Measurements from ENCODE around the gene VPREB1. TPM values are rescaled to one million over a fixed set of nuclear protein-coding genes. Genes with fewer than 3 reads are reported as not detected.

The VPREB1 gene
- total RNA-seq, 1 experiment from 2014 or later: not detected

DNA sequence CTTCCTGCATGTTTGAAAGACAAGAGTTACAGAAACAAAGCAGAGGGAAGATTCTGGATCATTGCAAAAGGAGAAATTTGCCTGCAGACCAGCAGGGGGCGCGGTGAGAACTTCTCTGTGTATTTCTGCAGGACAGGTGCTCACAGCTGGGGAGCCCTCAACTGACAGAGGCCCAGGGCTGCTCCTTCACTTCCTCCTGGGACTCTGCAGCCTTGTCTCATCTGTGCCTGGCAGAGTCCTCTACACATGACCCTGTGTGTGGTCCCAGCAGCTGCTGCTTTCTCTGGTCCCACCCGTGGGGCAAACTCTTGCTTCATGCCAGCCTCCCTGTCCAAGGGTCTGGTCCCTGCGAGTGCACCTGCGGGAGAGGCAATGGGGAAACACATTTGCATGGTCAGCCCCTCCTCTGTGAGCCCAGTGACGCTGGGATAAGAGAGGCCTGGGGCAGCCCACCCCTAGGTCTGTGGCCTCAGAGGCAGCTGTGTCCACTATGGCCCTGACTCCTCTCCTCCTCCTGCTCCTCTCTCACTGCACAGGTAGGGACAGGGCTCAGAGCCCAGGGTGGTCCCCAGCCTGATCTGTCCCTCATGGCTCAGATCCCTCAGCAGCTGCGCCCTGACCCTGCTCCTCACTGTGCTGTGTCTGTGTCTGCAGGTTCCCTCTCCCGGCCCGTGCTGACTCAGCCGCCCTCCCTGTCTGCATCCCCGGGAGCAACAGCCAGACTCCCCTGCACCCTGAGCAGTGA, 43.2 kb upstream of the VPREB1 start:
- Mint-ChIP-seq H3K4me3 (no peak overlapping the region), H3K36me3 (no peaks in the 10 kb centered on the region), H3K27ac (no peak overlapping the region), H3K4me1 (peaks cover 4% of the 10 kb centered on the region), H3K9me3 (no peaks in the 10 kb centered on the region), H3K27me3 (ENCODE audit: low read depth) (peaks cover 100% of the 10 kb centered on the region)
- POLR2A ChIA-PET: no interaction called here
- DNase-seq (ENCODE audit: low spot score) (peak; percentile 50), ATAC-seq (peak; percentile 76)
- CTCF ChIA-PET: interaction anchor here (0.9 to 3.3 kb wide), 14 partner anchors 9 to 375 kb away, joined by 3 to 17 read pairs (median 4); partner anchors contain the start of gene ZNF280A
- TF ChIP-seq NFYB (CRISPR knock-in tag; conservative IDR thresholded peaks at IDR 0.05; ENCODE audit: low read depth) (no peak), SMAD3 (CRISPR knock-in tag; IDR thresholded peaks at IDR 0.05; ENCODE audit: borderline replicate concordance) (no peak)
- TF ChIP-seq, protein P1, sequence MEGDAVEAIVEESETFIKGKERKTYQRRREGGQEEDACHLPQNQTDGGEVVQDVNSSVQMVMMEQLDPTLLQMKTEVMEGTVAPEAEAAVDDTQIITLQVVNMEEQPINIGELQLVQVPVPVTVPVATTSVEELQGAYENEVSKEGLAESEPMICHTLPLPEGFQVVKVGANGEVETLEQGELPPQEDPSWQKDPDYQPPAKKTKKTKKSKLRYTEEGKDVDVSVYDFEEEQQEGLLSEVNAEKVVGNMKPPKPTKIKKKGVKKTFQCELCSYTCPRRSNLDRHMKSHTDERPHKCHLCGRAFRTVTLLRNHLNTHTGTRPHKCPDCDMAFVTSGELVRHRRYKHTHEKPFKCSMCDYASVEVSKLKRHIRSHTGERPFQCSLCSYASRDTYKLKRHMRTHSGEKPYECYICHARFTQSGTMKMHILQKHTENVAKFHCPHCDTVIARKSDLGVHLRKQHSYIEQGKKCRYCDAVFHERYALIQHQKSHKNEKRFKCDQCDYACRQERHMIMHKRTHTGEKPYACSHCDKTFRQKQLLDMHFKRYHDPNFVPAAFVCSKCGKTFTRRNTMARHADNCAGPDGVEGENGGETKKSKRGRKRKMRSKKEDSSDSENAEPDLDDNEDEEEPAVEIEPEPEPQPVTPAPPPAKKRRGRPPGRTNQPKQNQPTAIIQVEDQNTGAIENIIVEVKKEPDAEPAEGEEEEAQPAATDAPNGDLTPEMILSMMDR (IDR thresholded peaks at IDR 0.05): peak; percentile 44; the same call in 1 of the 2 replicates

DNA sequence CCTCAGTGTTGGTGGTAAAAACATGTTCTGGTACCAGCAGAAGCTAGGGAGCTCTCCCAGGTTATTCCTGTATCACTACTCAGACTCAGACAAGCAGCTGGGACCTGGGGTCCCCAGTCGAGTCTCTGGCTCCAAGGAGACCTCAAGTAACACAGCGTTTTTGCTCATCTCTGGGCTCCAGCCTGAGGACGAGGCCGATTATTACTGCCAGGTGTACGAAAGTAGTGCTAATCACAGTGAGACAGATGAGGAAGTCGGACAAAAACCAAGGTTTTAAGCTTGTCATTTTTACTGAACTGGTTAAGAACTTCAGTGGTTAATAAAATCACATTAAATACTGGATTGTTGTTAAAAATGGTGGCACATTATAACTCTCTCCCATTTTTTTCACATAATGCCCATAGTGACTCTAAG, 42.6 kb upstream of the VPREB1 start:
- POLR2A ChIA-PET: no interaction called here
- DNase-seq (ENCODE audit: low spot score) (no peak), ATAC-seq (no peak)
- H3K27me3 Mint-ChIP-seq (ENCODE audit: low read depth): peaks cover 100% of the 10 kb centered on the region
- CTCF ChIA-PET: interaction anchor here (0.9 to 3.3 kb wide), 10 partner anchors 13 to 288 kb away, joined by 3 to 17 read pairs (median 4); no protein-coding TSS in a partner anchor
- no peaks in the 10 kb centered on the region for H3K36me3 Mint-ChIP-seq
- no peak for TF ChIP-seq NR1H2 (CRISPR knock-in tag; IDR thresholded peaks at IDR 0.05)
- H3K4me1 Mint-ChIP-seq: peaks cover 4% of the 10 kb centered on the region
- no peaks in the 10 kb centered on the region for H3K9me3 Mint-ChIP-seq
- H3K27ac Mint-ChIP-seq: no peak overlapping the region
- no peak overlapping the region for H3K4me3 Mint-ChIP-seq

DNA sequence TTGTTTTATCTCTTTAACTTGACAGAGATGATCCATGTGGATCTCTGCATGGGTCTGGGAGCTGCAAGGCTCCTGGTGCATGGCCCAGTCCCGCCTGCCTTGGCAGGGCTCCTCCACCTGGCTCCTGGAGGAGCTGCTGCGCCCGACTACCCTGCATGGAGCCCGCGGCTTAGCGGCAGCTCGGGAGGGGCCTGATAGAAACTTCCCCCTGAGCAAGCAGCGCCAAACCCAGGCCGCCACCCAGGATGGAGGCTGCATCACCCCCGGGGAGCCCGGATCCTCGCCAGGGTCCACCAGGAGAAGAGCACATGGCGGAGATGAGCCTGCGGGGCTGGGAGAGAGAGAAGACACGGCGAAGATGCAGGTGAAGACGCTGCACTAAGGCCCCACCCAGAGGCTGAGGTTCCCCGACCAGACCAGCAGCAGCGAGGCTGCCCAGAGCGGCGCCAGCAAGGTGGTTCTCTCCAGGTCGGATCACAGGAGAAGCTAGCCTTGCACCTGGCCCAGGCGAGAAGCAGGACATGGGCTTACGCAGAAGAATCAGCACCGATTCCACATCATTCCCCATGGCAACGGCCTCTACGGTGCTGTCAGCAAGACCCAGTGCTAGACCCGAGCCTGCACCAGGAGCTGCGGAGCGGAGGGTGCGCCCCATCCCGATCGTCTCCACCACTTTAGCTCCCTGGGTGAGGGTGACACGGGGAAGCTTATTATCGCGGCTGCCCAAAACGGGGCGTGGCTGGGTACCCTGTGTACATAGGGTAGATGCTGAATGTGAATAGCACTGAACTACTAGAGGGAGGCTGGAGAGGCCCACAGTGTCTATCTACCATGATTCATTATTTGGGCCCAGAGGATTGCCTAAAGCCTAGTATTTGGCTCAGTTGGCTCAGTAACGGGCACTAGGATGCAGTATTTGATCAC, 41.3 kb upstream of the VPREB1 start:
- DNase-seq (ENCODE audit: low spot score) (peak; percentile 27), ATAC-seq (0 out of 2 replicates have a peak, but pooled peaks have one; percentile 14)
- H3K27me3 Mint-ChIP-seq (ENCODE audit: low read depth): peaks cover 100% of the 10 kb centered on the region
- H3K4me3 Mint-ChIP-seq: no peak overlapping the region
- no peaks in the 10 kb centered on the region for H3K36me3 Mint-ChIP-seq
- ChIA-PET CTCF (interaction anchor here (0.7 to 4.0 kb wide), 9 partner anchors 8 to 584 kb away, joined by 3 to 19 read pairs (median 5); no protein-coding TSS in a partner anchor), POLR2A (no interaction called here)
- TF ChIP-seq ESRRA (CRISPR knock-in tag; IDR thresholded peaks at IDR 0.05; ENCODE audit: borderline replicate concordance) (no peak), ZNF416 (CRISPR knock-in tag; IDR thresholded peaks at IDR 0.05) (no peak), ZNF317 (CRISPR knock-in tag; IDR thresholded peaks at IDR 0.05; ENCODE audit: borderline replicate concordance, low read depth) (no peak), TP53 (CRISPR knock-in tag; IDR thresholded peaks at IDR 0.05) (no peak), GRHL2 (CRISPR knock-in tag; IDR thresholded peaks at IDR 0.05; ENCODE audit: insufficient replicate concordance, severe bottlenecking) (no peak)
- TF ChIP-seq, protein P2, sequence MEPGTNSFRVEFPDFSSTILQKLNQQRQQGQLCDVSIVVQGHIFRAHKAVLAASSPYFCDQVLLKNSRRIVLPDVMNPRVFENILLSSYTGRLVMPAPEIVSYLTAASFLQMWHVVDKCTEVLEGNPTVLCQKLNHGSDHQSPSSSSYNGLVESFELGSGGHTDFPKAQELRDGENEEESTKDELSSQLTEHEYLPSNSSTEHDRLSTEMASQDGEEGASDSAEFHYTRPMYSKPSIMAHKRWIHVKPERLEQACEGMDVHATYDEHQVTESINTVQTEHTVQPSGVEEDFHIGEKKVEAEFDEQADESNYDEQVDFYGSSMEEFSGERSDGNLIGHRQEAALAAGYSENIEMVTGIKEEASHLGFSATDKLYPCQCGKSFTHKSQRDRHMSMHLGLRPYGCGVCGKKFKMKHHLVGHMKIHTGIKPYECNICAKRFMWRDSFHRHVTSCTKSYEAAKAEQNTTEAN (CRISPR knock-in tag; IDR thresholded peaks at IDR 0.05): no peak
- TF ChIP-seq, protein P1 (IDR thresholded peaks at IDR 0.05): no peak
- H3K4me1 Mint-ChIP-seq: peaks cover 4% of the 10 kb centered on the region
- no peak overlapping the region for H3K27ac Mint-ChIP-seq
- H3K9me3 Mint-ChIP-seq: no peaks in the 10 kb centered on the region

Data from WTC11 (cell line).